A549 (cell line): ENCODE measurements around the gene SND1. TPM values are rescaled to one million over a fixed set of nuclear protein-coding genes. Genes with fewer than 3 reads are reported as not detected.

ENCODE experiments used
- ATAC-seq, 2 experiments: fragments of 200-7000 bp in 1 of 2; fragments of >200 bp in 1 of 2; cut with Nextera tagmentation in 1 of 2; cut with Tn5 transposase in 1 of 2; 3 replicates each; pipeline versions ENCODE4 v1.8.0 to v1.9.1; 2018 to 2020; ENCODE audit warnings: mild to moderate bottlenecking in 1 of 2, moderate library complexity in 1 of 2
- CTCF ChIA-PET: fragments of 300-600 bp; sonication (Branson Sonifier 250); formaldehyde crosslinking; extraction: SDS; loops from one replicate; lab custom pipeline; 2021; ENCODE audit warnings: antibody characterized with exemption, inconsistent platforms; lab: Yijun Ruan, JAX
- POLR2A ChIA-PET: fragments of 350-600 bp; formaldehyde crosslinking; extraction: SDS; loops from one replicate; lab custom pipeline; 2021; ENCODE audit warnings: antibody characterized with exemption, inconsistent platforms; lab: Yijun Ruan, JAX
- DNase-seq, 2 experiments: peaks; one replicate each; pipeline versions ENCODE4 v3.0.0 to v3.0.0-alpha.2; 2011 to 2016; ENCODE audit warnings: low read depth in 1 of 2, low spot score in 1 of 2
- FAIRE-seq: peaks from 2 replicates; lab custom pipeline; 2011; peaks lifted over from hg19 to GRCh38; lab: Jason Lieb, UNC
- H3K27ac ChIP-seq, 2 experiments: fragments of >200 bp; sonication (Bioruptor Twin); formaldehyde crosslinking; 3 replicates each; pipeline ENCODE4 v1.5.1; 2016 to 2017
- H3K4me1 ChIP-seq: fragments of >200 bp; sonication (Bioruptor Twin); formaldehyde crosslinking; 3 replicates; pipeline ENCODE4 v1.6.1; 2016
- H3K4me2 ChIP-seq: fragments of >200 bp; sonication (Bioruptor Twin); formaldehyde crosslinking; 3 replicates; pipeline ENCODE4 v1.6.1; 2016
- H3K4me3 ChIP-seq: fragments of >200 bp; sonication (Bioruptor Twin); formaldehyde crosslinking; 3 replicates; pipeline ENCODE4 v1.5.1; 2016
- H3K9me3 ChIP-seq: fragments of >200 bp; sonication (Bioruptor Twin); formaldehyde crosslinking; 3 replicates; pipeline ENCODE4 v1.6.1; 2016
- CBX2 ChIP-seq: fragments of 200-600 bp; sonication (generic); IDR thresholded peaks from 2 replicates; pipeline ENCODE4 v1.6.1; 2016; ENCODE audit warnings: low read depth, mild to moderate bottlenecking, borderline replicate concordance
- CHD2 ChIP-seq: fragments of 150-350 bp; IDR thresholded peaks from 2 replicates; pipeline ENCODE4 v1.6.1; 2014; ENCODE audit warnings: low read length; ENCODE audit not compliant: partially characterized antibody
- EHMT2 ChIP-seq: fragments of 200-600 bp; sonication (generic); IDR thresholded peaks from 2 replicates; pipeline ENCODE4 v1.6.1; 2016; ENCODE audit warnings: antibody characterized with exemption, low read depth, mild to moderate bottlenecking, moderate library complexity
- FOSL2 ChIP-seq, 2 experiments: fragments of 450-650 bp in 1 of 2; fragments of >200 bp in 1 of 2; sonication (Bioruptor Twin) in 1 of 2; formaldehyde crosslinking; IDR thresholded peaks; 2 replicates each; pipeline versions ENCODE4 v1.5.0 to v1.6.1; 2016 to 2020; ENCODE audit warnings: mild to moderate bottlenecking in 1 of 2, moderate library complexity in 1 of 2
- GATA3 ChIP-seq: IDR thresholded peaks from 2 replicates; pipeline ENCODE4 v1.6.1; 2012; ENCODE audit warnings: borderline replicate concordance
- HEYL ChIP-seq: fragments of 250-450 bp; sonication (Bioruptor Pico); IDR thresholded peaks from 2 replicates; pipeline ENCODE4 v1.8.0; 2021; ENCODE audit warnings: mild to moderate bottlenecking, moderate library complexity
- JUN ChIP-seq, 2 experiments: fragments of >200 bp; sonication (Bioruptor Twin); formaldehyde crosslinking; IDR thresholded peaks; 2 replicates in 1 of 2; 3 replicates in 1 of 2; pipeline ENCODE4 v1.6.1; 2016 to 2017
- JUNB ChIP-seq: fragments of >200 bp; sonication (Bioruptor Twin); formaldehyde crosslinking; IDR thresholded peaks from 2 replicates; pipeline ENCODE4 v1.6.1; 2016
- KDM1A ChIP-seq: fragments of 200-600 bp; sonication (generic); IDR thresholded peaks from 2 replicates; pipeline ENCODE4 v1.6.1; 2016; ENCODE audit warnings: low read depth, mild to moderate bottlenecking
- MYC ChIP-seq: IDR thresholded peaks from 2 replicates; pipeline ENCODE4 v1.6.1; 2012; ENCODE audit warnings: mild to moderate bottlenecking, inconsistent platforms, low read length, improper control_type of control experiment, borderline replicate concordance
- PHF8 ChIP-seq: fragments of 200-600 bp; sonication (generic); IDR thresholded peaks from 2 replicates; pipeline ENCODE4 v1.6.1; 2016; ENCODE audit warnings: low read depth, mild to moderate bottlenecking, antibody characterized with exemption, moderate library complexity, borderline replicate concordance
- POLR2AphosphoS2 ChIP-seq: conservative IDR thresholded peaks from 2 replicates; pipeline ENCODE4 v1.6.1; 2012; ENCODE audit warnings: low read length, improper control_type of control experiment, inconsistent platforms
- RARB ChIP-seq: fragments of 250-450 bp; sonication (Bioruptor Pico); IDR thresholded peaks from 2 replicates; pipeline ENCODE4 v1.8.0; 2021; ENCODE audit warnings: mild to moderate bottlenecking, moderate library complexity
- ZC3H11A ChIP-seq: fragments of 450-650 bp; IDR thresholded peaks from 2 replicates; pipeline ENCODE4 v1.6.1; 2014; ENCODE audit warnings: antibody characterized with exemption, mild to moderate bottlenecking
- ZFP36 ChIP-seq: fragments of 450-650 bp; IDR thresholded peaks from 2 replicates; pipeline ENCODE4 v1.6.1; 2014; ENCODE audit warnings: borderline replicate concordance; ENCODE audit not compliant: partially characterized antibody
- WGBS: methylation state at CpG from one replicate; pipeline ENCODE4 v1.1.6; 2017; ENCODE audit errors: missing lambda C conversion rate; 5-methylcytosine and 5-hydroxymethylcytosine counted together
- polyA plus RNA-seq, 4 experiments: library from polyadenylated mRNA; depleted of rRNA in 3 of 4; stranded (reverse); fragments of >200 nt; fragmentation: RNase III in 1 of 4; extraction: RNeasy Plus Mini Kit Qiagen cat#74134 plus additional on column Dnase treatment in 1 of 4; gene quantifications; 2 replicates in 3 of 4; 3 replicates in 1 of 4; pipeline ENCODE4 v1.2.3, GENCODE V29; 2011 to 2017
- TF ChIP-seq, protein P1 (sequence below): IDR thresholded peaks from 2 replicates; pipeline ENCODE4 v1.6.1; 2012; ENCODE audit warnings: low read depth, borderline replicate concordance
- TF ChIP-seq, protein P2 (sequence below): fragments of 250-450 bp; sonication (Bioruptor Pico); IDR thresholded peaks from 2 replicates; pipeline ENCODE4 v1.5.0; 2020; ENCODE audit warnings: low read depth, mild to moderate bottlenecking, moderate library complexity
- TF ChIP-seq, protein P3 (sequence below): fragments of 200-600 bp; sonication (generic); IDR thresholded peaks from 2 replicates; pipeline ENCODE4 v1.6.1; 2016; ENCODE audit warnings: antibody characterized with exemption, mild to moderate bottlenecking, moderate library complexity

SND1 gene
- polyA plus RNA-seq, 2 of the 4 experiments (the other 2 are of a cell fraction) = 102 to 138 TPM

DNA sequence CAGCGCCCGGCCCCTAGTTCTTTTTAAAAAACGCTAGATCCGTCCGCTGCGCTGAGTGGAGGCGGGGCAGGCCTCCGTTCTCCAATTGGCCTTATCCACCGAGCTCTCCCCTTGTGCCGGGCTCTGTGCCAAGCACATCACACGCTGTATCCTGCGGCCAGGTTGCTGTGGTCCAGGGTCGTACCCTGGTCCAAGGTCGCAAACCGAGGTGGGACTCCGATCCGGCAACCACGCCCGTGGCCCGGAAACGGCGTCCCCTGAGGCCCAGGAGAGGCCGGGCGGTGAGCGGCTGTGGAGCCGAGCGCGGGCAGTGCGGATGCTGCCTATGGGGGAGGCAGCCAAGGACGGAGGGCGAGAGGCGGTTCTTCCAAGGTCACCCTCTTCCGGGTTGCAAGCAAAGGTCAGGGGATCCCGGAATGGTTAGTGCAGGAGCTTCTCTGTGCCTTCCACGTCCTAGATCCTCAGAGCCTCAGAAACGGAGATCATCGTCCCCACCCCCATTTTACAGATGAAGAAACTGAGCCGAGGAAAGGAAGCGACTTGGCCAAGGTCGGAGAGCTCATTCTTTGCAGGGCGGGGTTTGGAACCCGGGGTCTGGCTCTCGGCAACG, 451.6 kb downstream of the SND1 start:
- Histone ChIP-seq H3K4me3 (peak overlapping the region; percentile 39), H3K9me3 (no peaks in the 10 kb centered on the region), H3K4me2 (peak overlapping the region; percentile 87), H3K27ac (peak overlapping the region in 1 of 2 experiments; percentile 53; a peak in 2 of 6 replicates), H3K4me1 (peaks cover 4% of the 10 kb centered on the region; the same call in 1 of the 3 replicates)
- POLR2A ChIA-PET = no interaction called here
- no peak for FAIRE-seq
- no peak for DNase-seq
- 63% methylated on average over 41 of the region's 44 CpGs for WGBS
- CTCF ChIA-PET = interaction anchor here (1.7 to 3.7 kb wide), 2 partner anchors 32 to 106 kb away, joined by 5 to 19 read pairs; no protein-coding TSS in a partner anchor
- no peak for TF ChIP-seq HEYL
- ATAC-seq = no peak; a peak in 1 of 6 replicates

DNA sequence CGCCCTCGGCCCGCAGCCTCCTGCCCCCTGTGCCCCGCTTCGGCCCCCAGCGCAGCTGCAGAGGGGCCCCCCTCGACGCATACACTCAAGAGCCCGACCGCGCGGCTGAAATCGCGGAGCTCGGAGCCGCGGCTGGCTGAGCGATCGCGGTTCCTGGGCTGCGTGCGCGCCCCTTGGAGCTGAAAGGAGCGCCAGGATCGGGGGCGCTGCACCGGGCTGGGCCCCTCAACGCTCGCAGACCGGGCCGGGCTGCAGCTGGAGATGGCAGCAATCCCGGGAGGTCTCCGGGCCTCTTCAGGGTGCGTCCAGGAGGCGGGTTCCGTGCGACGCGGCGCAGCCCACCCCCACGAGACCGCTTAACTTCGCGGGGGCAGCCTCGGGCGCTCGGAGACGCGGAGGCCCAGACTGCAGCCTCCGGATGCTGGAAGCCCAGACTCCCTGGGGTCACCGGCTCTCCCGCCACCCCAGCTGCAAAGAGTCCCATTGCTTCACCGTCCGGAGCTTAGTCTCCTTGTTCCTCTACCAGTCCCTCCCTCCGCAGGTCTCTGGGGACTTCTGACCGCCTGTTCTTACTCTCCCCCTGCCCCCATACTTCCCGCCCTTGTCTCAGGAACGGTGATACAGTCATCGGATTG, 452.2 kb downstream of the SND1 start:
- Histone ChIP-seq H3K4me3 (peak overlapping the region; percentile 39), H3K4me1 (peaks cover 4% of the 10 kb centered on the region; the same call in 1 of the 3 replicates), H3K9me3 (no peaks in the 10 kb centered on the region), H3K4me2 (peak overlapping the region; percentile 87), H3K27ac (peak overlapping the region in 1 of 2 experiments; percentile 53; a peak in 3 of 6 replicates)
- DNase-seq (no peak), FAIRE-seq (no peak), ATAC-seq (peak in 1 of 2 experiments; percentile 23; a peak in 3 of 6 replicates)
- ChIA-PET POLR2A (no interaction called here), CTCF (interaction anchor here (3.7 kb wide), 1 partner anchor 105 kb away, joined by 19 read pairs; no protein-coding TSS in a partner anchor)
- TF ChIP-seq MYC = no peak
- WGBS = 28% methylated on average over 41 of the region's 59 CpGs

DNA sequence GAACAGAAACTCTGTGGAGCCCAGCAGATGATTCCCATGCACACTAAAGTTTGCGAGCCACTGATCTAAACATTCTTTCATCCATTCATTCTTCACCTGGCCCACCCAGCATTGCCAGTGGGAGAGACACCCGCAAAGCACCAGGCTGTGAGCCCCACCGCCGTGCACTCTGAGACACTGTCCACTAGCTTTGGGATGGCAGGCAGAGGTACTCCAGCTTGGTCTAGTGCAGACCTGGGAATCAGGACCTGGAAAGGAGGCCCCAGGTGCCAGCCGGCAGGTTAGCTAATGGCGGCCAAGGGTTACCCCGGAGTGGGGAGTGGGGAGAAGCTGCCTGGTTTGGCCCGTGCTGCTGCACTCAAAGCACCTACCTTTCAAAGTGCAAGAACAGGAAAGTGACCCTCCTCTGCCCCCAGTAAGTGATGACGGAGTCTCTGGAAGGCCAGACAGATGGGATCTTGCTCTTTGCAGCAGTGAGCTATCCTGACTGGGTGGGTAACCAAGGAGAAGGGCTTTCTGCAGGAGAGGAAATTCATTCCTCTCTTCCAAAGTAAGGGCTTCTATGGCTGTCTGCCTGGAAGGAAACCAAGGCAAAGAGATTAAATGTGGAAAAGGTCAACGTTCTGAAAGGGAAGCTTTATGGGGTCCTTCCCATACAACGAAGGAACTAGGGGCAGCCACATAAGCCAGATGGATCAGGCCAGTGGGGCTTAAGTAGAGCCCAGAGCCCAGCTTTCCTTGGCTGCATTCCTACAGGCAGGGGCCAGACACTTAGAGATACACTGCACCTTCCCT, 453.4 kb downstream of the SND1 start:
- TF ChIP-seq POLR2AphosphoS2 = 0 out of 2 replicates have a peak, but pooled peaks have one; percentile 34
- no peak for TF ChIP-seq PHF8
- no peak overlapping the region for H3K4me3 ChIP-seq
- DNase-seq (no peak), ATAC-seq (no peak), FAIRE-seq (no peak)
- ChIA-PET CTCF (interaction anchor here (3.7 kb wide), 1 partner anchor 104 kb away, joined by 19 read pairs; no protein-coding TSS in a partner anchor), POLR2A (no interaction called here)
- no peaks in the 10 kb centered on the region for H3K9me3 ChIP-seq
- H3K4me1 ChIP-seq = peaks cover 4% of the 10 kb centered on the region; the same call in 1 of the 3 replicates
- H3K27ac ChIP-seq = no peak overlapping the region
- 81% methylated on average over 11 of the region's 11 CpGs for WGBS
- H3K4me2 ChIP-seq = no peak overlapping the region

DNA sequence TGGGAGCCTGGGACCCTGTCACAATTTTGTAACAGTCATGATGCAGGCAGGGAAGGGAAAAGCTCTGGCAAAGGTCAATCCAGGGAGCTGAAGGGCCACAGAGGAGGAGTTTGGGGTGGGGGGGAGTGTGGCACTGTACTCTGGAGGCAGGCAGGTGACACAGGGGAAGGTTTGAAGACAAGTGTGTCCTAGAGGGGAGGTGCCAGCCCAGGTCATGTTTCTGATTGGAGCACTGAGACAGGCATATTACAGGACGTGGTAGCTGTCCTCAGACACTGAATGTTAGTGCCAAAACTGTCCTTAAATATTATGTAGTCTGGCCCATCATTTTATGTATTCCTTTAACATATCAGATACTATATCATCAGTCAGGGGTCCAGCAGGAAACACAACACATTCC, 454.8 kb downstream of the SND1 start:
- 5% methylated on average over 1 of the region's 1 CpG for WGBS
- H3K9me3 ChIP-seq = no peaks in the 10 kb centered on the region
- H3K4me2 ChIP-seq = no peak overlapping the region
- FAIRE-seq (no peak), DNase-seq (no peak), ATAC-seq (peak; percentile 14 to 35; a peak in 5 of 6 replicates)
- no peak for TF ChIP-seq JUN (IDR thresholded peaks at IDR 0.05)
- TF ChIP-seq, protein P1, sequence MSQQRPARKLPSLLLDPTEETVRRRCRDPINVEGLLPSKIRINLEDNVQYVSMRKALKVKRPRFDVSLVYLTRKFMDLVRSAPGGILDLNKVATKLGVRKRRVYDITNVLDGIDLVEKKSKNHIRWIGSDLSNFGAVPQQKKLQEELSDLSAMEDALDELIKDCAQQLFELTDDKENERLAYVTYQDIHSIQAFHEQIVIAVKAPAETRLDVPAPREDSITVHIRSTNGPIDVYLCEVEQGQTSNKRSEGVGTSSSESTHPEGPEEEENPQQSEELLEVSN = no peak
- no peak for TF ChIP-seq CBX2
- no peak for TF ChIP-seq ZFP36
- no peak for TF ChIP-seq CHD2
- TF ChIP-seq MYC = no peak
- TF ChIP-seq RARB = no peak
- TF ChIP-seq, protein P2, sequence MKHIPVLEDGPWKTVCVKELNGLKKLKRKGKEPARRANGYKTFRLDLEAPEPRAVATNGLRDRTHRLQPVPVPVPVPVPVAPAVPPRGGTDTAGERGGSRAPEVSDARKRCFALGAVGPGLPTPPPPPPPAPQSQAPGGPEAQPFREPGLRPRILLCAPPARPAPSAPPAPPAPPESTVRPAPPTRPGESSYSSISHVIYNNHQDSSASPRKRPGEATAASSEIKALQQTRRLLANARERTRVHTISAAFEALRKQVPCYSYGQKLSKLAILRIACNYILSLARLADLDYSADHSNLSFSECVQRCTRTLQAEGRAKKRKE (CRISPR knock-in tag) = no peak
- TF ChIP-seq POLR2AphosphoS2 = no peak
- TF ChIP-seq KDM1A = no peak
- TF ChIP-seq FOSL2 (IDR thresholded peaks at IDR 0.05) = no peak
- no peak for TF ChIP-seq FOSL2 (CRISPR knock-in tag; IDR thresholded peaks at IDR 0.05)
- no peak for TF ChIP-seq GATA3
- no peak for TF ChIP-seq ZC3H11A
- TF ChIP-seq EHMT2 = no peak
- TF ChIP-seq JUNB = no peak
- TF ChIP-seq, protein P3, sequence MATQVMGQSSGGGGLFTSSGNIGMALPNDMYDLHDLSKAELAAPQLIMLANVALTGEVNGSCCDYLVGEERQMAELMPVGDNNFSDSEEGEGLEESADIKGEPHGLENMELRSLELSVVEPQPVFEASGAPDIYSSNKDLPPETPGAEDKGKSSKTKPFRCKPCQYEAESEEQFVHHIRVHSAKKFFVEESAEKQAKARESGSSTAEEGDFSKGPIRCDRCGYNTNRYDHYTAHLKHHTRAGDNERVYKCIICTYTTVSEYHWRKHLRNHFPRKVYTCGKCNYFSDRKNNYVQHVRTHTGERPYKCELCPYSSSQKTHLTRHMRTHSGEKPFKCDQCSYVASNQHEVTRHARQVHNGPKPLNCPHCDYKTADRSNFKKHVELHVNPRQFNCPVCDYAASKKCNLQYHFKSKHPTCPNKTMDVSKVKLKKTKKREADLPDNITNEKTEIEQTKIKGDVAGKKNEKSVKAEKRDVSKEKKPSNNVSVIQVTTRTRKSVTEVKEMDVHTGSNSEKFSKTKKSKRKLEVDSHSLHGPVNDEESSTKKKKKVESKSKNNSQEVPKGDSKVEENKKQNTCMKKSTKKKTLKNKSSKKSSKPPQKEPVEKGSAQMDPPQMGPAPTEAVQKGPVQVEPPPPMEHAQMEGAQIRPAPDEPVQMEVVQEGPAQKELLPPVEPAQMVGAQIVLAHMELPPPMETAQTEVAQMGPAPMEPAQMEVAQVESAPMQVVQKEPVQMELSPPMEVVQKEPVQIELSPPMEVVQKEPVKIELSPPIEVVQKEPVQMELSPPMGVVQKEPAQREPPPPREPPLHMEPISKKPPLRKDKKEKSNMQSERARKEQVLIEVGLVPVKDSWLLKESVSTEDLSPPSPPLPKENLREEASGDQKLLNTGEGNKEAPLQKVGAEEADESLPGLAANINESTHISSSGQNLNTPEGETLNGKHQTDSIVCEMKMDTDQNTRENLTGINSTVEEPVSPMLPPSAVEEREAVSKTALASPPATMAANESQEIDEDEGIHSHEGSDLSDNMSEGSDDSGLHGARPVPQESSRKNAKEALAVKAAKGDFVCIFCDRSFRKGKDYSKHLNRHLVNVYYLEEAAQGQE = no peak
- H3K4me1 ChIP-seq = peaks cover 4% of the 10 kb centered on the region; the same call in 1 of the 3 replicates
- no peak overlapping the region for H3K27ac ChIP-seq
- CTCF ChIA-PET = interaction anchor here (0.8 to 1.0 kb wide), 3 partner anchors 9 to 399 kb away, joined by 3 to 6 read pairs (median 4); no protein-coding TSS in a partner anchor
- H3K4me3 ChIP-seq = no peak overlapping the region
- POLR2A ChIA-PET = no interaction called here
